Measurements from ENCODE around the gene ATG16L1.

DNA sequence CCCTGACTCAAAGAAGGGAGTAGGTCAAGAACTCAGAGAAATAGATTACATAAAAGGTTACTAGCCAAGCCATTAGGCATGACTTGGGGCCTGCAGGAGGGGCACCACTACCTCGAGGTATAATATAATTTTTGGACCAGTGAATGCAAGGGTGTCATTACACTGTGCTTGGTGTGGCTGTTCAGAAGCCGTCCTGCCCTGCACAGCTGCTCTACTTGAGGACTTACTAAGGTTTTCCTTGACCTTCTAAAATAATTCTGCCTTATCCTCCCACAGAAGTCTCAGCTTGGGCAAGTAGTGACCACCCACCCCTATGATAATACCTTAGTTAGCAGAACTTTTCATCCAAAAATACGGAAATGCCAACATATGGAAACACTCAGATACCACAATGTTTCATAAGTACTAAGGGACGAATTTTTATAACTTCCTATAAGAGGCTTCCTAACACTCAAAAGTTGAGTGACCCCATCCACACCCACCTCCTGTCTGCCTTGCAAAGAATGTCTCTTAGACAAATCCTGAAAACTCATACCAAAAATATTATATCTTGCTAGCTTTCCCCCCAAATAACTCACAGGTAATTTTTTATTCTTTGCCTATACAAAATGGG is 17.7 kb upstream of the ATG16L1 start:
- TF ChIP-seq, protein P1, sequence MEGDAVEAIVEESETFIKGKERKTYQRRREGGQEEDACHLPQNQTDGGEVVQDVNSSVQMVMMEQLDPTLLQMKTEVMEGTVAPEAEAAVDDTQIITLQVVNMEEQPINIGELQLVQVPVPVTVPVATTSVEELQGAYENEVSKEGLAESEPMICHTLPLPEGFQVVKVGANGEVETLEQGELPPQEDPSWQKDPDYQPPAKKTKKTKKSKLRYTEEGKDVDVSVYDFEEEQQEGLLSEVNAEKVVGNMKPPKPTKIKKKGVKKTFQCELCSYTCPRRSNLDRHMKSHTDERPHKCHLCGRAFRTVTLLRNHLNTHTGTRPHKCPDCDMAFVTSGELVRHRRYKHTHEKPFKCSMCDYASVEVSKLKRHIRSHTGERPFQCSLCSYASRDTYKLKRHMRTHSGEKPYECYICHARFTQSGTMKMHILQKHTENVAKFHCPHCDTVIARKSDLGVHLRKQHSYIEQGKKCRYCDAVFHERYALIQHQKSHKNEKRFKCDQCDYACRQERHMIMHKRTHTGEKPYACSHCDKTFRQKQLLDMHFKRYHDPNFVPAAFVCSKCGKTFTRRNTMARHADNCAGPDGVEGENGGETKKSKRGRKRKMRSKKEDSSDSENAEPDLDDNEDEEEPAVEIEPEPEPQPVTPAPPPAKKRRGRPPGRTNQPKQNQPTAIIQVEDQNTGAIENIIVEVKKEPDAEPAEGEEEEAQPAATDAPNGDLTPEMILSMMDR (conservative IDR thresholded peaks at IDR 0.05 in 1 of 2, IDR thresholded peaks at IDR 0.05 in 1 of 2; ENCODE audit: low read depth in 1 of 2, low read length in 2 of 2), result no peak
- no peak for TF ChIP-seq EZH2 (IDR thresholded peaks at IDR 0.05; ENCODE audit: low read length, missing control alignments)

Measured in fibroblast of lung (primary cell).